H9 (cell line): ENCODE data around the gene DLG5. TPM values are rescaled to one million over a fixed set of nuclear protein-coding genes. Genes with fewer than 3 reads are reported as not detected.

Experiments used
- DNase-seq: peaks from one replicate; pipeline ENCODE4 v3.0.0-alpha.2; 2017
- H2AFZ ChIP-seq: one replicate; pipeline ENCODE4 v1.6.1; 2013; ENCODE audit warnings: mild to moderate bottlenecking, low read length, control low read depth, moderate library complexity
- H2AK5ac ChIP-seq: 2 replicates; pipeline ENCODE4 v1.6.1; 2013; ENCODE audit warnings: low read length, control low read depth, mixed read lengths; ENCODE audit not compliant: insufficient read length
- H2BK120ac ChIP-seq: one replicate; pipeline ENCODE4 v1.6.1; 2013; ENCODE audit warnings: low read depth, mild to moderate bottlenecking, low read length, control low read depth, inconsistent platforms; ENCODE audit not compliant: poor library complexity, severe bottlenecking
- H2BK12ac ChIP-seq: 2 replicates; pipeline ENCODE4 v1.6.1; 2013; ENCODE audit warnings: low read length, control low read depth, mixed read lengths, low read depth; ENCODE audit not compliant: insufficient read length
- H2BK15ac ChIP-seq: 2 replicates; pipeline ENCODE4 v1.6.1; 2013; ENCODE audit warnings: low read depth, low read length, control low read depth
- H2BK20ac ChIP-seq: one replicate; pipeline ENCODE4 v1.6.1; 2013; ENCODE audit warnings: low read depth, mild to moderate bottlenecking, low read length, control low read depth, inconsistent platforms; ENCODE audit not compliant: poor library complexity, severe bottlenecking
- H2BK5ac ChIP-seq: 2 replicates; pipeline ENCODE4 v1.6.1; 2013; ENCODE audit warnings: low read length, control low read depth, mixed read lengths; ENCODE audit not compliant: insufficient read length
- H3K14ac ChIP-seq: 2 replicates; pipeline ENCODE4 v1.6.1; 2013; ENCODE audit warnings: low read length, control low read depth; ENCODE audit not compliant: insufficient read depth
- H3K18ac ChIP-seq: 2 replicates; pipeline ENCODE4 v1.6.1; 2013; ENCODE audit warnings: low read depth, mild to moderate bottlenecking, mixed read lengths, low read length, control low read depth; ENCODE audit not compliant: insufficient read length
- H3K23ac ChIP-seq: 2 replicates; pipeline ENCODE4 v1.6.1; 2013; ENCODE audit warnings: low read length, control low read depth, mixed read lengths, low read depth; ENCODE audit not compliant: insufficient read length
- H3K23me2 ChIP-seq: 2 replicates; pipeline ENCODE4 v1.6.1; 2013; ENCODE audit warnings: low read depth, mild to moderate bottlenecking, mixed read lengths, low read length, control low read depth; ENCODE audit not compliant: insufficient read length, poor library complexity, severe bottlenecking
- H3K27ac ChIP-seq: 2 replicates; pipeline ENCODE4 v1.5.1; 2013; ENCODE audit warnings: low read length, control low read depth, mixed read lengths, low read depth; ENCODE audit not compliant: insufficient read length
- H3K27me3 ChIP-seq: 2 replicates; pipeline ENCODE4 v1.6.1; 2013; ENCODE audit warnings: low read length, control low read depth, inconsistent platforms; ENCODE audit not compliant: insufficient read depth
- H3K4ac ChIP-seq: 2 replicates; pipeline ENCODE4 v1.6.1; 2013; ENCODE audit warnings: low read depth, mild to moderate bottlenecking, control low read depth, inconsistent platforms, low read length, moderate library complexity
- H3K4me1 ChIP-seq: 2 replicates; pipeline ENCODE4 v1.6.1; 2013; ENCODE audit warnings: low read length, control low read depth, inconsistent platforms; ENCODE audit not compliant: insufficient read depth
- H3K4me2 ChIP-seq: 2 replicates; pipeline ENCODE4 v1.6.1; 2013; ENCODE audit warnings: low read length, control low read depth, mixed read lengths; ENCODE audit not compliant: insufficient read length, insufficient read depth
- H3K56ac ChIP-seq: 2 replicates; pipeline ENCODE4 v1.6.1; 2013; ENCODE audit warnings: low read depth, mild to moderate bottlenecking, mixed read lengths, low read length, control low read depth; ENCODE audit not compliant: insufficient read length
- H3K79me1 ChIP-seq: 2 replicates; pipeline ENCODE4 v1.6.1; 2013; ENCODE audit warnings: low read depth, mild to moderate bottlenecking, moderate library complexity, low read length, control low read depth, inconsistent platforms; ENCODE audit not compliant: insufficient read depth, poor library complexity, severe bottlenecking
- H3K79me2 ChIP-seq: 2 replicates; pipeline ENCODE4 v1.6.1; 2013; ENCODE audit warnings: low read length, control low read depth, inconsistent platforms; ENCODE audit not compliant: insufficient read depth
- H3K9ac ChIP-seq: 2 replicates; pipeline ENCODE4 v1.6.1; 2013; ENCODE audit warnings: low read length, control low read depth, mixed read lengths; ENCODE audit not compliant: insufficient read length; ENCODE audit errors: extremely low read depth
- H3K9me3 ChIP-seq: one replicate; pipeline ENCODE4 v1.6.1; 2013; ENCODE audit warnings: low read depth, low read length, inconsistent platforms; ENCODE audit not compliant: control insufficient read depth
- H3T11ph ChIP-seq: one replicate; pipeline ENCODE4 v1.6.1; 2013; ENCODE audit warnings: mild to moderate bottlenecking, low read length, control low read depth, inconsistent platforms
- H4K20me1 ChIP-seq: one replicate; pipeline ENCODE4 v1.6.1; 2013; ENCODE audit not compliant: control insufficient read depth, insufficient read length, insufficient read depth
- H4K5ac ChIP-seq: 2 replicates; pipeline ENCODE4 v1.6.1; 2013; ENCODE audit warnings: low read depth, mild to moderate bottlenecking, mixed read lengths, low read length, control low read depth; ENCODE audit not compliant: insufficient read length
- H4K8ac ChIP-seq: replicated peaks from 2 replicates; pipeline ENCODE4 v1.6.1; 2013; ENCODE audit warnings: low read length, control low read depth, mixed read lengths, low read depth; ENCODE audit not compliant: insufficient read length
- H4K91ac ChIP-seq: 2 replicates; pipeline ENCODE4 v1.6.1; 2013; ENCODE audit warnings: low read depth, mild to moderate bottlenecking, moderate library complexity, mixed read lengths, low read length, control low read depth; ENCODE audit not compliant: insufficient read length
- H3K27ac Mint-ChIP-seq, 3 experiments: 2 replicates in 2 of 3; 3 replicates in 1 of 3; pipeline ENCODE4 v1.8.0; 2020 to 2021; ENCODE audit warnings: mixed read lengths in 3 of 3, mild to moderate bottlenecking in 1 of 3, moderate library complexity in 1 of 3
- H3K27me3 Mint-ChIP-seq: 2 replicates; pipeline ENCODE4 v1.8.0; 2021; ENCODE audit warnings: low read depth, mild to moderate bottlenecking, moderate library complexity, mixed read lengths
- H3K36me3 Mint-ChIP-seq, 3 experiments: 2 replicates in 2 of 3; 3 replicates in 1 of 3; pipeline ENCODE4 v1.8.0; 2020 to 2021; ENCODE audit warnings: low read depth in 3 of 3, mixed read lengths in 3 of 3; ENCODE audit not compliant: insufficient read depth in 1 of 3
- H3K4me1 Mint-ChIP-seq, 2 experiments: 2 replicates each; pipeline ENCODE4 v1.8.0; 2020; ENCODE audit warnings: mixed read lengths in 2 of 2
- H3K4me3 Mint-ChIP-seq, 2 experiments: 2 replicates in 1 of 2; 3 replicates in 1 of 2; pipeline ENCODE4 v1.8.0; 2020 to 2021; ENCODE audit warnings: mild to moderate bottlenecking in 2 of 2, mixed read lengths in 2 of 2, moderate library complexity in 1 of 2
- H3K9me3 Mint-ChIP-seq, 2 experiments: 2 replicates in 1 of 2; 3 replicates in 1 of 2; pipeline ENCODE4 v1.8.0; 2020; ENCODE audit warnings: mild to moderate bottlenecking in 2 of 2, mixed read lengths in 2 of 2, moderate library complexity in 1 of 2
- CTCF ChIP-seq: fragments of 200-600 bp; sonication (generic); conservative IDR thresholded peaks from 3 replicates; pipeline ENCODE4 v1.8.0; 2021; ENCODE audit warnings: antibody characterized with exemption, mild to moderate bottlenecking
- WGBS: extraction: QIAGEN DNeasy Blood & Tissue Kit; methylation state at CpG from one replicate; pipeline ENCODE4 v1.1.7; 2013; ENCODE audit warnings: missing lambda C conversion rate, low lambda C conversion rate, mixed read lengths; ENCODE audit not compliant: insufficient read length; ENCODE audit errors: extremely low coverage; 5-methylcytosine and 5-hydroxymethylcytosine counted together
- total RNA-seq: library from RNA; stranded (reverse); gene quantifications from 2 replicates; pipeline ENCODE4 v1.2.1, GENCODE V29; 2021

Gene DLG5
- total RNA-seq, 1 experiment from 2014 or later, result 67.4 TPM

DNA sequence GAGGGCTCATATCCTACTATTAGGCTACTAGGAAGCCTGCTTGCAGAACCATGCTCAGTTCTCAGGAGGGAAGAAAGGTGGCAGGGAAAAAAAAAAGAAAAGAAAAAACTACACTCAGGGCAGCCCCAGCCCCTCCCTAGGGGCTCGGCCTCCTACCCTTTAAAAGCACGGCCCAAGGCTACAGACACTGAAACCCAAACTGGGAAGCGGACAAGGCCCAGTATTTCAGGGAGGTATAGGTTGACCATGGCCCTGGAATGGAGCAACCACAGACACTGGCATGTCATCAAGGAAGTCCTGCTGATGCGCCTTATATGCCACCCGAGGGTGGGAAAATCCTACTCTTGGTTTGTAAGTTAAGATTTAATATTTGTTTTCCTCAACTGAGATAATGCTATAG is 50.8 kb downstream of the DLG5 start:
- Histone ChIP-seq H3K79me2 (peaks cover 2% of the 10 kb centered on the region; the same call in 1 of the 2 replicates), H2BK15ac (no peak overlapping the region), H2BK12ac (no peak overlapping the region), H3K4me1 (peaks cover 18% of the 10 kb centered on the region; the same call in 1 of the 2 replicates), H3T11ph (no peak overlapping the region), H2AK5ac (no peak overlapping the region), H4K20me1 (no peaks in the 10 kb centered on the region), H3K4me2 (no peak overlapping the region), H3K23ac (no peak overlapping the region), H4K5ac (no peak overlapping the region), H2BK5ac (no peak overlapping the region), H3K18ac (no peak overlapping the region), H4K8ac (no peak overlapping the region), H4K91ac (no peak overlapping the region), H3K79me1 (peaks cover 2% of the 10 kb centered on the region), H3K27me3 (no peaks in the 10 kb centered on the region), H3K27ac (no peak overlapping the region), H3K9me3 (no peaks in the 10 kb centered on the region), H3K14ac (no peak overlapping the region), H3K9ac (no peak overlapping the region), H3K23me2 (no peaks in the 10 kb centered on the region), H3K4ac (no peak overlapping the region), H2BK120ac (no peak overlapping the region), H2AFZ (no peak overlapping the region), H2BK20ac (no peak overlapping the region), H3K56ac (no peak overlapping the region)
- peak overlapping the region in 2 of 3 experiments; percentile 34 to 75; a peak in 3 of 7 replicates for H3K27ac Mint-ChIP-seq
- WGBS, result no CpG with 5 or more reads among the region's 5 CpGs
- no peaks in the 10 kb centered on the region for H3K27me3 Mint-ChIP-seq
- H3K9me3 Mint-ChIP-seq, result no peaks in the 10 kb centered on the region
- H3K4me3 Mint-ChIP-seq, result no peak overlapping the region
- peaks cover 70 to 79% of the 10 kb centered on the region in 2 experiments for H3K4me1 Mint-ChIP-seq
- H3K36me3 Mint-ChIP-seq, result peaks cover 5 to 21% (median 7%) of the 10 kb centered on the region in 3 experiments; a peak in 6 of 7 replicates
- TF ChIP-seq CTCF, result no peak
- no peak for DNase-seq
